Measurements from ENCODE around the gene HYCC2.

- TF ChIP-seq POLR2AphosphoS5 (IDR thresholded peaks at IDR 0.05) (peak; percentile 15), CTCF (IDR thresholded peaks at IDR 0.05; ENCODE audit: poor library complexity, severe bottlenecking) (no peak), EP300 (conservative IDR thresholded peaks at IDR 0.05; ENCODE audit: poor library complexity, severe bottlenecking) (peak; percentile 41), RAD21 (conservative IDR thresholded peaks at IDR 0.05) (no peak), EZH2 (IDR thresholded peaks at IDR 0.05; ENCODE audit: borderline replicate concordance, insufficient read depth, low read length, poor library complexity, severe bottlenecking) (no peak), REST (IDR thresholded peaks at IDR 0.05; ENCODE audit: borderline replicate concordance) (peak; percentile 60), SMC3 (conservative IDR thresholded peaks at IDR 0.05; ENCODE audit: poor library complexity) (no peak)
Observed at GRCh38 chr2:201108341-201108740, 36.9 kb upstream of the HYCC2 start.
